Activated T-helper 17 cell treated with anti-CD3 and anti-CD28 coated beads, Interleukin-2, amount 50 U/mL, for 72 hours (primary cell): ENCODE data around the gene EIF1AD. TPM values are rescaled to one million over a fixed set of nuclear protein-coding genes. Genes with fewer than 3 reads are reported as not detected.
"Not testable (repeated sequence)": the region's sequence is repeated elsewhere in the genome, so short reads cannot be mapped to it uniquely, and the experiment has no call there.

Source experiments
- ATAC-seq: fragments of 150-1000 bp; cut with Tn5 transposase; replicated peaks from 2 replicates; pipeline ENCODE4 v1.10.0; 2021; ENCODE audit warnings: mild to moderate bottlenecking, moderate library complexity
- H3K27ac Mint-ChIP-seq: one replicate; pipeline ENCODE4 v1.8.0; 2022; ENCODE audit warnings: mixed read lengths
- H3K27me3 Mint-ChIP-seq: one replicate; pipeline ENCODE4 v1.8.0; 2022; ENCODE audit warnings: mixed read lengths
- H3K36me3 Mint-ChIP-seq: one replicate; pipeline ENCODE4 v1.8.0; 2022; ENCODE audit warnings: low read depth, mild to moderate bottlenecking, mixed read lengths
- H3K4me1 Mint-ChIP-seq: one replicate; pipeline ENCODE4 v1.8.0; 2022; ENCODE audit warnings: mixed read lengths
- H3K4me3 Mint-ChIP-seq: one replicate; pipeline ENCODE4 v1.8.0; 2022; ENCODE audit warnings: mild to moderate bottlenecking, mixed read lengths
- H3K9me3 Mint-ChIP-seq: one replicate; pipeline ENCODE4 v1.8.0; 2022; ENCODE audit warnings: mixed read lengths
- total RNA-seq, 2 donors: library from RNA; stranded (reverse); gene quantifications; one replicate each; pipeline ENCODE4 v1.2.3, GENCODE V29; 2022

EIF1AD gene
- total RNA-seq, 2 donors from 2014 or later: 47.6 to 66.3 TPM

DNA sequence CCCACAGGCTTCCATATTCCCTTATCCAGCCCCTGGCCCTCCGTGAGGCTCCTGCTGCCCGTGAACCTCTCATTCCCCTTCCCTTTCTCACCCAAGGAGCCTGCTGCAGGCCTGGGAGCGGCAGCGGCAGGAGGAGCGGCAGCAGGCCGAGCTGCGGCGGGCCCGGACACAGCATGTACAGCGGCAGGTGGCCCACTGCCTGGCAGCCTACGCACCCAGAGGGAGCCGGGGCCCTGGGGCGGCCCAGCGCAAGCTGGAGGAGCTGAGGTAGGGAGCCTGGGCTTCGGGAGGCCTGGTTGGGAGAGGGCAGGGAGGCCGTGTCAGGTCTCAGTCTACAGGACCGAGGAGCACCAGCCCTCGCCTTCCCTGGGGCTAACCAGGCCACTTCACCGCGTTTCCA, 48.5 kb downstream of the EIF1AD start:
- H3K27me3 Mint-ChIP-seq: no peaks in the 10 kb centered on the region
- H3K27ac Mint-ChIP-seq: no peak overlapping the region
- ATAC-seq: no peak
- H3K9me3 Mint-ChIP-seq: no peaks in the 10 kb centered on the region
- no peak overlapping the region for H3K4me3 Mint-ChIP-seq
- H3K4me1 Mint-ChIP-seq: no peaks in the 10 kb centered on the region
- no peaks in the 10 kb centered on the region for H3K36me3 Mint-ChIP-seq

DNA sequence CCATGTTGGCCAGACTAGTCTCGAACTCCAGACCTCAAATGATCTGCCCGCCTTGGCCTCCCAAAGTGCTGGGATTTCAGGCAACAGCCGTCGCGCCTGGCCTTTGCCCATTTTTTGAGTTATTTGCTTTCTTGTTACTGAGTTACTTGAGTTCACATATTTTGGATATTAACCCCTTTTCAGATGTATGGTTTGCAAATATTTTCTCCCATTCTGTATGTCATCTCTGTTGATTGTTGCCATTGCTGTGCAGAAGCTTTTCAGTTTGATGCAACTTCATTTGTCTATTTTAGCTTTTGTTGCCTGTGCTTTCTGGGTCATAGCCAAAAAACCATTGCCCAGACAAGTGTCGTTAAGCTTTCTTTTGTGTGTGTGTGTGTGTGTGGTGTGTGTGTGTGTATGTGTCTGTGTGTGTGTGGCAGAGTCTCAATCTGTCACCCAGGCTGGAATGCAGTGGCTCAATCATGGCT, 49.9 kb downstream of the EIF1AD start:
- Mint-ChIP-seq H3K9me3 (no peaks in the 10 kb centered on the region), H3K4me3 (no peak overlapping the region), H3K4me1 (no peaks in the 10 kb centered on the region), H3K36me3 (no peaks in the 10 kb centered on the region), H3K27ac (no peak overlapping the region), H3K27me3 (no peaks in the 10 kb centered on the region)
- no peak for ATAC-seq

DNA sequence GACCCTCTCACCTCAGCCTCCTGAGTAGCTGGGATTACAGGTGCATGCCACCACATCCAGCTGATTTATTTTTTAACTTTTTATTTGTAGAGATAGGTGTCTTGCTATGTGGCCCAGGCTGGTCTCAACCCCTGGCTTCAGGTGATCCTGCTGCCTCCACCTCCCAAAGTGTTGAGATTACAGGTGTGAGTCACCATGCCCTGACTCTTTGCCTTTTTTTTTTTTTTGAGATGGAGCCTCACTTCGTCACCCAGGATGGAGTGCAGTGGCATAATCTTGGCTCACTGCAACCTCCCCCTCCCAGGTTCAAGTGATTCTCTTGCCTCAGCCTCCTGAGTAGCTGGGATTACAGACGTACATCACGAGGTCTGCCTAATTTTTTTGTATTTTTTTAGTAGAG, 50.3 kb downstream of the EIF1AD start:
- not testable (repeated sequence) for H3K4me1 Mint-ChIP-seq, H3K27me3 Mint-ChIP-seq, H3K9me3 Mint-ChIP-seq, H3K36me3 Mint-ChIP-seq, H3K27ac Mint-ChIP-seq, H3K4me3 Mint-ChIP-seq, ATAC-seq

DNA sequence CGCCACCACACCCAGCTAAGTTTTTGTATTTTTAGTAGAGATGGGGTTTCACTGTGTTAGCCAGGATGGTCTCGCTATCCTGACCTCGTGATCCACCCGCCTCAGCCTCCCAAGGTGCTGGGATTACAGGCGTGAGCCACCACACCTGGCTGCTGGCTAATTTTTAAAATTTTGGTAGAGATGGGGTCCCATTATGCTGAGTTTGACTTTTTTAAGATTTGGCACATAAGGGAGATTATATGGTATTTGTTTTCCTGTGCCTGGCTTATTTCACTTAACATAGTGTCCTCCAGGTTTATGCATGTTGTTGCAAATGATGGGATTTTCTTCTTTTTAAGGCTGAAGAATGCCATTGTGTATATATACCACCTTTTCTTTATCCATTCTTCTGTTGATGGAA, 51.2 kb downstream of the EIF1AD start:
- not testable (repeated sequence) for H3K36me3 Mint-ChIP-seq, H3K4me1 Mint-ChIP-seq, ATAC-seq, H3K27me3 Mint-ChIP-seq, H3K4me3 Mint-ChIP-seq, H3K27ac Mint-ChIP-seq, H3K9me3 Mint-ChIP-seq

DNA sequence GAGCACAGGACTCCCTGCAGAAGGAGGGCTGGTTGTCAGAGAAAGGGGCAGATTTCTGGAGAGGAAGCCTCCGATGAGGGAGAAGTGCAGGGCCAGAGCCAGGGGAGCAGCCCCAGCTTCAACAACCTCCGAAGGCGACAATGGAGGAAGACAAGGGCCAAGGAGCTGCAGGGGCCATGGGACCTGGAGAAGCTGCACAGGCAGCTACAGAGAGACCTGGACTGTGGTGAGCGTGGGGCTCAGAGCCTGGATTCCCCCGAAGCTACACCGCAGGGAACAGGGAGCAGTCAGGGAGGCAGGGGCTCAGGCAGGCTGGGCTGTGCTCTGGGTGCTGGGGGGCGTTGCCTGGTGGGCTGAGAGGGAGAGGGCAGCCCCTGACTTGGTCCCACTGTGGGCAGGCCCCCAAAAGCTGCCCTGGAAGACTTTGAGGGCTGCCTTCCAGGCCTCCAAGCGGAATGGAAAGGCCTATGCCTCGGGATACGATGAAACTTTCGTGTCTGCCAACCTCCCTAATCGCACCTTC, 54.3 kb downstream of the EIF1AD start:
- Mint-ChIP-seq H3K4me3 (no peak overlapping the region), H3K27me3 (no peaks in the 10 kb centered on the region), H3K27ac (no peak overlapping the region), H3K36me3 (no peaks in the 10 kb centered on the region), H3K4me1 (no peaks in the 10 kb centered on the region), H3K9me3 (no peaks in the 10 kb centered on the region)
- no peak for ATAC-seq

DNA sequence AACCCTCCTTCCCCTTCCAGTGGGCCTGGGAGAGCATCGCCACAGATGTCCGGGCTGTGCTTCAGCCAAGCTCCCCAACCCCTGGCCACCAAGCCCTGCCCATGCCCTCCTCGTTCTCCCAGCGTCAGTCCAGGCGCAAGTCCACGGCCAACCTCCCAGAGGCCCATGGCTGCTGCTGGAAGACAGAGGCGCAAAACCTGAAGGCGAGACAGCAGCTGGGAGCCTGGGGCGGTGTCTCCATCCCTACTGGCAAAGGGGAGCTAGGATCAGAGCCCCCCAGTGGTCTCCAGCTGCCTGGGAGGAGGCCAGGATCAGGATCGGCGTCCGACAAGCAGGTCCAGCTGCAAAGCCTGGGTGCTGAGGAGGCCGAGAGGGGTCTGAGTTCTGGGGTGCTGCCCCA, 54.8 kb downstream of the EIF1AD start:
- Mint-ChIP-seq H3K27ac (no peak overlapping the region), H3K4me3 (no peak overlapping the region)

DNA sequence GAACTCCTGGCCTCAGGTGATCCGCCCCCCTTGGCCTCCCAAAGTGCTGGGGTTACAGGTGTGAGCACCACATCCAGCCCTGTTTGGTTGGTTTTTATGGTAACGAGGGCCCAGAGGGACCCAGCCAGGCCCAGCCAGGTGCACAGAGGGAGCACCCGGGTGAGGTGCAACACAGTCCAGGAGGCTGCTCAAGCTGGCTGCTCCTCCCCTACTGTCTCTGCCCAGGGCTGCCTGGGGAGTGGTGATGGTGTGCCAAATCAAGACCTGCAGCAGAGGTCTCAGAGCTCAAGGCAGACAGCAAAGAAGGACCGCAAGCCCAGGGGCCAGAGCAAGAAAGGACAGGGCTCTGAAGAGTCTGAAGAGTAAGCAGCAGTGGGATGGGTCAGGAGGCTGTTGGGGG, 55.3 kb downstream of the EIF1AD start:
- H3K27me3 Mint-ChIP-seq: no peaks in the 10 kb centered on the region
- no peak overlapping the region for H3K27ac Mint-ChIP-seq
- H3K4me1 Mint-ChIP-seq: peaks cover under 1% of the 10 kb centered on the region
- no peak overlapping the region for H3K4me3 Mint-ChIP-seq
- ATAC-seq: no peak
- H3K9me3 Mint-ChIP-seq: no peaks in the 10 kb centered on the region
- H3K36me3 Mint-ChIP-seq: no peaks in the 10 kb centered on the region

More for the DNA sequence above, 54.8 kb downstream of the EIF1AD start:
- Mint-ChIP-seq H3K27me3 (no peaks in the 10 kb centered on the region), H3K4me1 (no peaks in the 10 kb centered on the region), H3K9me3 (no peaks in the 10 kb centered on the region), H3K36me3 (no peaks in the 10 kb centered on the region)
- no peak for ATAC-seq

Other genes with a start within 250 kb of the EIF1AD start
- gene AP5B1, start 221.2 kb downstream of the EIF1AD start, total RNA-seq: 10 to 100 TPM; 17.2 to 21.9 TPM
- under 1 TPM in 1 of 2 donors, not detected in 1; 0.98 TPM for gene OVOL1, start 215.1 kb downstream of the EIF1AD start, total RNA-seq
- gene SNX32, start 168.2 kb downstream of the EIF1AD start, total RNA-seq: 1 to 10 TPM; 1.6 to 6.6 TPM
- gene CFL1, start 144.0 kb downstream of the EIF1AD start, total RNA-seq: 1,000 to 10,000 TPM in 1 of 2 donors, 100 to 1,000 TPM in 1; 682 to 1,566 TPM
- 10 to 100 TPM; 65.2 to 77.2 TPM for gene MUS81, start 141.7 kb downstream of the EIF1AD start, total RNA-seq
- 10 to 100 TPM; 11.5 to 76.3 TPM for gene EFEMP2, start 129.4 kb downstream of the EIF1AD start, total RNA-seq
- gene CTSW, start 122.3 kb downstream of the EIF1AD start, total RNA-seq: 10 to 100 TPM in 1 of 2 donors, 1 to 10 TPM in 1; 5.4 to 23.6 TPM
- 100 to 1,000 TPM in 1 of 2 donors, 10 to 100 TPM in 1; 75.8 to 102 TPM for gene FIBP, start 113.7 kb downstream of the EIF1AD start, total RNA-seq
- 10 to 100 TPM; 21.0 to 37.2 TPM for gene CCDC85B, start 111.5 kb downstream of the EIF1AD start, total RNA-seq
- gene FOSL1, start 101.8 kb downstream of the EIF1AD start, total RNA-seq: 10 to 100 TPM; 18.7 to 24.8 TPM
- gene C11orf68, start 83.1 kb downstream of the EIF1AD start, total RNA-seq: 10 to 100 TPM; 20.9 to 30.1 TPM
- 10 to 100 TPM; 85.3 to 94.5 TPM for gene DRAP1, start 82.7 kb downstream of the EIF1AD start, total RNA-seq
- not detected for gene TSGA10IP, start 56.7 kb downstream of the EIF1AD start, total RNA-seq
- 10 to 100 TPM; 44.7 to 51.3 TPM for gene SART1, start 40.4 kb downstream of the EIF1AD start, total RNA-seq
- gene BANF1, start 346 bp upstream of the EIF1AD start, total RNA-seq: 100 to 1,000 TPM; 158 to 245 TPM
- gene CST6, start 9.9 kb upstream of the EIF1AD start, total RNA-seq: under 1 TPM in 1 of 2 donors, not detected in 1; 0.37 TPM
- gene CATSPER1, start 24.3 kb upstream of the EIF1AD start, total RNA-seq: 1 to 10 TPM in 1 of 2 donors, not detected in 1; 2.1 TPM
- gene GAL3ST3, start 47.0 kb upstream of the EIF1AD start, total RNA-seq: under 1 TPM in 1 of 2 donors, not detected in 1; 0.45 TPM
- gene SF3B2, start 50.2 kb upstream of the EIF1AD start, total RNA-seq: 100 to 1,000 TPM; 201 to 237 TPM
- 100 to 1,000 TPM in 1 of 2 donors, 10 to 100 TPM in 1; 84.5 to 105 TPM for gene PACS1, start 68.1 kb upstream of the EIF1AD start, total RNA-seq